Neural crest cell (in vitro differentiated cells): ENCODE data around the gene NCR2. TPM values are rescaled to one million over a fixed set of nuclear protein-coding genes. Genes with fewer than 3 reads are reported as not detected.

Source experiments
- DNase-seq: peaks from one replicate; pipeline ENCODE4 v3.0.0; 2021; ENCODE audit warnings: low read depth, mixed read lengths, low spot score
- H3K27ac Mint-ChIP-seq: one replicate; pipeline ENCODE4 v1.8.0; 2021; ENCODE audit warnings: mild to moderate bottlenecking, mixed read lengths; ENCODE audit not compliant: unreplicated experiment
- H3K27me3 Mint-ChIP-seq: 2 replicates; pipeline ENCODE4 v1.8.0; 2021; ENCODE audit warnings: low read depth, mild to moderate bottlenecking, mixed read lengths
- H3K36me3 Mint-ChIP-seq: 2 replicates; pipeline ENCODE4 v1.8.0; 2021; ENCODE audit warnings: low read depth, mild to moderate bottlenecking, mixed read lengths
- H3K4me1 Mint-ChIP-seq: 2 replicates; pipeline ENCODE4 v1.8.0; 2021; ENCODE audit warnings: mixed read lengths
- H3K4me3 Mint-ChIP-seq: one replicate; pipeline ENCODE4 v1.8.0; 2021; ENCODE audit warnings: mild to moderate bottlenecking, mixed read lengths
- H3K9me3 Mint-ChIP-seq: 2 replicates; pipeline ENCODE4 v1.8.0; 2021; ENCODE audit warnings: mixed read lengths
- CTCF ChIP-seq: fragments of 200-600 bp; sonication (generic); conservative IDR thresholded peaks from 2 replicates; pipeline ENCODE4 v1.5.0; 2021; ENCODE audit warnings: antibody characterized with exemption, mild to moderate bottlenecking
- total RNA-seq: library from RNA; stranded (reverse); gene quantifications from 2 replicates; pipeline ENCODE4 v1.2.1, GENCODE V29; 2021

Gene NCR2
- total RNA-seq, 1 donor from 2014 or later, result not detected

GRCh38 chr6:41359617-41360313, 24.4 kb downstream of the NCR2 start:
- H3K4me3 Mint-ChIP-seq, result no peak overlapping the region
- no peaks in the 10 kb centered on the region for H3K4me1 Mint-ChIP-seq
- peaks cover 8% of the 10 kb centered on the region for H3K9me3 Mint-ChIP-seq
- DNase-seq, result no peak
- H3K27ac Mint-ChIP-seq, result no peak overlapping the region
- H3K36me3 Mint-ChIP-seq, result no peaks in the 10 kb centered on the region
- TF ChIP-seq CTCF, result no peak
- H3K27me3 Mint-ChIP-seq, result peaks cover 79% of the 10 kb centered on the region

- TF ChIP-seq CTCF, result no peak
- DNase-seq, result no peak
- Mint-ChIP-seq H3K36me3 (no peaks in the 10 kb centered on the region), H3K27me3 (peaks cover 78% of the 10 kb centered on the region), H3K4me3 (no peak overlapping the region), H3K9me3 (peaks cover 8% of the 10 kb centered on the region), H3K27ac (no peak overlapping the region), H3K4me1 (no peaks in the 10 kb centered on the region)
These were observed 24.9 kb downstream of the NCR2 start for GRCh38 chr6:41360314-41360685.

DNA sequence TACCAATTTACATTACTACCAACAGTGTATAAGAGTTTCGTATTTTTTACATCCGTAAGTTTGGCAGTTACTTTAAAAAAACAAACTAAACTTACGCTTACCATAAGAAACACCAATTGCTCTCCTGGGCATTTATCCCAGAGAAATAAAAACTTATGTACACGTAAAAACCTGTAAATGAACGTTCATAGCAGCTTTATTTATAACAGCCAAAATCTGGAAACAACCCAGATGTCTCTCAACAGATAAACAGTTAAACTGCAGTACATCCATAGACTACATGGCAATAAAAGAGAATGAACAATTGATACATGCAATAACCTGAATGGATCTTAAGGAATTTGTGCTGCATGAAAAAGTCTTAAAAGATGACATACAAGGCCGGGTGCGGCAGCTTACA, 30.7 kb downstream of the NCR2 start:
- Mint-ChIP-seq H3K4me3 (no peak overlapping the region), H3K27me3 (peaks cover 87% of the 10 kb centered on the region)
- TF ChIP-seq CTCF, result no peak

GRCh38 chr6:41367061-41367460, 31.7 kb downstream of the NCR2 start:
- Mint-ChIP-seq H3K9me3 (no peaks in the 10 kb centered on the region), H3K27me3 (peaks cover 87% of the 10 kb centered on the region), H3K4me3 (no peak overlapping the region), H3K27ac (no peak overlapping the region), H3K36me3 (no peaks in the 10 kb centered on the region), H3K4me1 (peaks cover 19% of the 10 kb centered on the region)
- DNase-seq, result no peak
- no peak for TF ChIP-seq CTCF

More for the DNA sequence above, 30.7 kb downstream of the NCR2 start:
- no peaks in the 10 kb centered on the region for H3K9me3 Mint-ChIP-seq
- DNase-seq, result no peak
- peaks cover 10% of the 10 kb centered on the region for H3K4me1 Mint-ChIP-seq
- no peaks in the 10 kb centered on the region for H3K36me3 Mint-ChIP-seq
- no peak overlapping the region for H3K27ac Mint-ChIP-seq

GRCh38 chr6:41367700-41368099, 32.3 kb downstream of the NCR2 start:
- H3K4me3 Mint-ChIP-seq, result peak overlapping the region; percentile 35
- peaks cover 26% of the 10 kb centered on the region for H3K4me1 Mint-ChIP-seq

More at GRCh38 chr6:41367700-41368099, 32.3 kb downstream of the NCR2 start:
- Mint-ChIP-seq H3K27me3 (peaks cover 89% of the 10 kb centered on the region), H3K27ac (no peak overlapping the region), H3K9me3 (no peaks in the 10 kb centered on the region), H3K36me3 (no peaks in the 10 kb centered on the region)
- TF ChIP-seq CTCF, result peak; percentile 84
- DNase-seq, result peak; percentile 68
